VCaP (cell line): Measurements from ENCODE around the gene CHD8.

Experiments
- H3K27ac ChIP-seq: fragments of 450-650 bp; 2 replicates; pipeline ENCODE4 v1.5.1; 2017
- TF ChIP-seq, protein P1 (sequence below): fragments of 450-650 bp; conservative IDR thresholded peaks from 2 replicates; pipeline ENCODE4 v1.5.1; 2017; ENCODE audit warnings: mild to moderate bottlenecking, moderate library complexity

Gene CHD8

DNA sequence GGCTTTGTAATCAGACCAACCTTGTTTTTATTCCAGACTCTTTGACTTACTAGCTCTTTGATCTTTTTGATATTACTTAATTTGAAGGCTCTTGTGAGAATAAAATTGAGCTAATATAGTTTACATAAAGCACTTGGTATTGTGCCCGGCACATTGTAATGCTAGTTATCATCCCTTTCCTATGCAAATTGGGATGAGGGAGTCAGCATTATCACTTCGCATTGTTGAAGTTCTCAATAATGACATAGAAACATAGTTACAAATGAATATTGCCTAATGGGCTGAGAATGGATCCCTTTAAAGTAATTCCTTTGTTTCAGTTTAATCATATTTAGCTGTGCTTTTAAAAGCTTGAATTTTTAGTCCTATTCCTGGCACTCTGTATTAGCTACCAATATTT is 108.7 kb downstream of the CHD8 start:
- TF ChIP-seq, protein P1, sequence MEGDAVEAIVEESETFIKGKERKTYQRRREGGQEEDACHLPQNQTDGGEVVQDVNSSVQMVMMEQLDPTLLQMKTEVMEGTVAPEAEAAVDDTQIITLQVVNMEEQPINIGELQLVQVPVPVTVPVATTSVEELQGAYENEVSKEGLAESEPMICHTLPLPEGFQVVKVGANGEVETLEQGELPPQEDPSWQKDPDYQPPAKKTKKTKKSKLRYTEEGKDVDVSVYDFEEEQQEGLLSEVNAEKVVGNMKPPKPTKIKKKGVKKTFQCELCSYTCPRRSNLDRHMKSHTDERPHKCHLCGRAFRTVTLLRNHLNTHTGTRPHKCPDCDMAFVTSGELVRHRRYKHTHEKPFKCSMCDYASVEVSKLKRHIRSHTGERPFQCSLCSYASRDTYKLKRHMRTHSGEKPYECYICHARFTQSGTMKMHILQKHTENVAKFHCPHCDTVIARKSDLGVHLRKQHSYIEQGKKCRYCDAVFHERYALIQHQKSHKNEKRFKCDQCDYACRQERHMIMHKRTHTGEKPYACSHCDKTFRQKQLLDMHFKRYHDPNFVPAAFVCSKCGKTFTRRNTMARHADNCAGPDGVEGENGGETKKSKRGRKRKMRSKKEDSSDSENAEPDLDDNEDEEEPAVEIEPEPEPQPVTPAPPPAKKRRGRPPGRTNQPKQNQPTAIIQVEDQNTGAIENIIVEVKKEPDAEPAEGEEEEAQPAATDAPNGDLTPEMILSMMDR: no peak

DNA sequence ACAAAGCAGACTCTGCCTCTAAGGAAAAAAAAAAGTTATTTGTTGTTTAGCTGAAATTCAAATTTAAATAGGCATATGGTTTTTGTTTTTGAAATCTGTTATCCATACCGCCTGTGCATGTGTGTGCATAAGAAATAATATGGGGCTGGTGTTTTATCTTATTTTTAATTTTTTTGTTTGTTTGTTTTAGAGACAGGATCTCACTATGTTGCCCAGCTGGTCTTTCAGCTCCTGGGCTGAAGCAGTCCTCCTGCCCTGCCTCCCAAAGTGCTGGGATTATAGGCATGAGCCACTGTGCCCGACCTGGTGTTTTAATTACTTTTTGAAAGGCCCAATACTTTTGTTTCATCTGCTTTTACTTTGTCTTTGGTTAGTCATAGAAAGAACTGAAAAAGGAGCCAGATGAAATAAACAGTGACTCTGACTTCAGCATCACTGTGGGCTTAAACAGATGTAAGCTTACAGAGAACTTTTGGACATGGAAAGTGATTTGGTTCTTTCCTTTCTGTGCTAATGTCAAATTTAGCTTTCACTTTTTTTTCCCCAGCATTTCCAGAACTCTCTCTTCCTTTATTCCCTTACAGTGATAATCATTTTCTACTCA is 109.3 kb downstream of the CHD8 start:
- TF ChIP-seq, protein P1: no peak
- no peak overlapping the region for H3K27ac ChIP-seq

More for the DNA sequence above, 108.7 kb downstream of the CHD8 start:
- no peak overlapping the region for H3K27ac ChIP-seq

DNA sequence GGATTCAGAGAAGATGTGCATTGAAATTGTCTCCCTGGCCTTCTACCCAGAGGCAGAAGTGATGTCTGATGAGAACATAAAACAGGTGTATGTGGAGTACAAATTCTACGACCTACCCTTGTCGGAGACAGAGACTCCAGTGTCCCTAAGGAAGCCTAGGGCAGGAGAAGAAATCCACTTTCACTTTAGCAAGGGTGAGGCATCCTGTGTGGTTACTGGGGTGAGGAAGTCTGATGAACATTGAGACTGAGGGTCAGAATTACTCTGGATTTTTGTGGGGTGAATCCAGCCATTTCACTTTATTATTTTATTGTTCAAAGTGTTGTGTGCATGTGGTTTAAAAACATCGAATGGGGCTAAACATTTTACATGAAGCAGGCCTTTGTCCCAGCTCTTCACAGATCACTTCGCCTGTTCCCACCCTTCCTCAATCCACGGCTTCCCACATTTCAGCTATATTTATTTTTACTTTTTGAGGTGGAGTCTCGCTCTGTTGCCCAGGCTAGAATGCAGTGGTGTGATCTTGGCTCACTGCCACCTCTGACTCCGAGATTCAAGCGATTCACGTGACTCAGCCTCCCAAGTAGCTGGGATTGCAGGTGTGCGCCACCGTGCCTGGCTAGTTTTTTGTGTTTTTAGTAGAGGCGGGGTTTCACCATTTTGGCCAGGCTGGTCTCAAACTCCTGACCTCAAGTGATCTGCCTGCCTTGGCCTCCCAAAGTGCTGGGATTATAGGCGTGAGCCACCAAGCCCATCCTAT is 112.7 kb downstream of the CHD8 start:
- no peak overlapping the region for H3K27ac ChIP-seq
- TF ChIP-seq, protein P1: no peak
